GM12878 (cell line): ENCODE data around the gene MAN2A1. TPM values are rescaled to one million over a fixed set of nuclear protein-coding genes. Genes with fewer than 3 reads are reported as not detected.

ENCODE experiments used
- ATAC-seq: fragments of 200-7000 bp; cut with Tn5 transposase; 3 replicates; pipeline ENCODE4 v1.9.1; 2020; ENCODE audit warnings: mild to moderate bottlenecking, moderate library complexity
- BruUV-seq: library from RNA; stranded (reverse); fragments of 400-500 nt; replicated peaks from 2 replicates; lab custom pipeline; 2021; lab: Mats Ljungman, UMichigan
- CTCF ChIA-PET: fragments of 300-600 bp; sonication (Branson Sonifier 250); formaldehyde crosslinking; extraction: SDS; loops from one replicate; lab custom pipeline; 2021; ENCODE audit warnings: inconsistent platforms; lab: Yijun Ruan, JAX
- POLR2A ChIA-PET: fragments of 350-600 bp; formaldehyde crosslinking; extraction: SDS; loops from one replicate; lab custom pipeline; 2021; ENCODE audit warnings: inconsistent platforms; lab: Charles Lee
- RAD21 ChIA-PET: fragments of 300-600 bp; sonication (Branson Sonifier 250); formaldehyde crosslinking; loops from one replicate; lab custom pipeline; 2023; ENCODE audit warnings: antibody characterized with exemption; ENCODE audit not compliant: unreplicated experiment; lab: Charles Lee
- SMC1A ChIA-PET: fragments of 300-600 bp; sonication (Branson Sonifier 250); formaldehyde crosslinking; loops from one replicate; lab custom pipeline; 2023; ENCODE audit not compliant: unreplicated experiment, uncharacterized antibody; lab: Charles Lee
- DNase-seq: peaks from one replicate; pipeline ENCODE4 v3.0.0-alpha.2; 2011; ENCODE audit warnings: low read depth, low spot score
- FAIRE-seq: peaks from 3 replicates; lab custom pipeline; 2011; peaks lifted over from hg19 to GRCh38; lab: Jason Lieb, UNC
- H2AFZ ChIP-seq: 2 replicates; pipeline ENCODE4 v1.6.0; 2011; ENCODE audit warnings: low read depth, low read length, control low read depth; ENCODE audit not compliant: control insufficient read depth
- H3K27ac ChIP-seq: 2 replicates; pipeline ENCODE4 v1.5.1; 2011; ENCODE audit warnings: control low read depth; ENCODE audit not compliant: control insufficient read depth, insufficient read depth
- H3K27me3 ChIP-seq, 2 experiments: replicated peaks in 1 of 2; 2 replicates each; pipeline versions ENCODE4 v1.6.0 to v1.6.1; 2011; ENCODE audit warnings: low read length in 1 of 2; ENCODE audit not compliant: control insufficient read depth in 2 of 2, insufficient read depth in 2 of 2
- H3K36me3 ChIP-seq, 2 experiments: 2 replicates each; pipeline ENCODE4 v1.5.1; 2011; ENCODE audit warnings: low read length in 1 of 2; ENCODE audit not compliant: control insufficient read depth in 2 of 2, insufficient read depth in 2 of 2
- H3K4me1 ChIP-seq: 2 replicates; pipeline ENCODE4 v1.6.1; 2011; ENCODE audit warnings: mild to moderate bottlenecking, low read length, moderate library complexity, mixed read lengths; ENCODE audit not compliant: control insufficient read depth, insufficient read depth
- H3K4me2 ChIP-seq: 2 replicates; pipeline ENCODE4 v1.6.0; 2011; ENCODE audit warnings: control low read depth; ENCODE audit not compliant: control insufficient read depth, insufficient read depth
- H3K4me3 ChIP-seq: fragments of 200-600 bp; sonication (generic); 2 replicates; pipeline ENCODE4 v1.5.1; 2016
- H3K79me2 ChIP-seq: 2 replicates; pipeline ENCODE4 v1.6.0; 2011; ENCODE audit warnings: low read length; ENCODE audit not compliant: control insufficient read depth, insufficient read depth
- H3K9ac ChIP-seq: 2 replicates; pipeline ENCODE4 v1.8.0; 2011; ENCODE audit warnings: low read length, control low read depth, mixed read lengths; ENCODE audit not compliant: control insufficient read depth, insufficient read depth
- H3K9me3 ChIP-seq: replicated peaks from 3 replicates; pipeline ENCODE4 v1.5.1; 2011; ENCODE audit warnings: mild to moderate bottlenecking, low read length; ENCODE audit not compliant: control insufficient read depth, insufficient read depth
- H4K20me1 ChIP-seq: 2 replicates; pipeline ENCODE4 v1.6.0; 2011; ENCODE audit not compliant: control insufficient read depth, insufficient read depth
- EZH2 ChIP-seq: IDR thresholded peaks from 2 replicates; pipeline ENCODE4 v1.6.1; 2012; ENCODE audit warnings: low read depth, mild to moderate bottlenecking, control low read depth, inconsistent platforms, low read length, borderline replicate concordance; ENCODE audit not compliant: control insufficient read depth
- GATAD2B ChIP-seq: fragments of 450-650 bp; conservative IDR thresholded peaks from 2 replicates; pipeline ENCODE4 v1.6.1; 2017; ENCODE audit warnings: low read depth, mild to moderate bottlenecking, moderate library complexity
- IKZF1 ChIP-seq: fragments of 450-650 bp; conservative IDR thresholded peaks from 2 replicates; pipeline ENCODE4 v1.6.1; 2017; ENCODE audit warnings: antibody characterized with exemption, mild to moderate bottlenecking
- SPI1 ChIP-seq: IDR thresholded peaks from 2 replicates; pipeline ENCODE4 v1.6.1; 2011; ENCODE audit warnings: low read depth, mild to moderate bottlenecking, low read length, moderate library complexity, borderline replicate concordance; ENCODE audit not compliant: insufficient read depth
- SUPT20H ChIP-seq: IDR thresholded peaks from 2 replicates; pipeline ENCODE4 v1.6.1; 2011; ENCODE audit warnings: low read depth, mild to moderate bottlenecking, low read length, moderate library complexity, borderline replicate concordance; ENCODE audit not compliant: control insufficient read depth
- ZBTB4 ChIP-seq: fragments of 450-650 bp; formaldehyde crosslinking; IDR thresholded peaks from 2 replicates; pipeline ENCODE4 v1.4.0; 2022; ENCODE audit warnings: mild to moderate bottlenecking, moderate library complexity
- ZNF217 ChIP-seq: fragments of 450-650 bp; IDR thresholded peaks from 2 replicates; pipeline ENCODE4 v1.6.1; 2017; ENCODE audit warnings: antibody characterized with exemption, mild to moderate bottlenecking
- ZNF592 ChIP-seq: fragments of 450-650 bp; IDR thresholded peaks from 2 replicates; pipeline ENCODE4 v1.6.1; 2017; ENCODE audit warnings: mild to moderate bottlenecking, moderate library complexity
- WGBS: methylation state at CpG from one replicate; pipeline ENCODE4 v1.1.6; 2016; ENCODE audit warnings: low lambda C conversion rate; ENCODE audit not compliant: insufficient replicate concordance, insufficient coverage; ENCODE audit errors: missing lambda C conversion rate; 5-methylcytosine and 5-hydroxymethylcytosine counted together
- in situ Hi-C: fragments of 300-500 bp; cut with MboI; formaldehyde crosslinking; loops from 9 replicates; pipeline ENCODE4 v1.14.3; 2018; ENCODE audit warnings: mixed read lengths
- intact Hi-C: fragments of 100-400 bp; cut with micrococcal nuclease; formaldehyde crosslinking; loops from one replicate; pipeline ENCODE4 v1.14.2; 2022; ENCODE audit not compliant: unreplicated experiment
- polyA plus RNA-seq, 11 experiments: library from polyadenylated mRNA; depleted of rRNA in 4 of 11; unstranded in 6 of 11; stranded (reverse) in 5 of 11; fragments of >200 nt; fragmentation: Nextera tagmentation in 4 of 11; fragmentation: Illumina TruSeq in 1 of 11; extraction: Ambion mirVana in 4 of 11; extraction: Trizol in 1 of 11; gene quantifications; 1 replicate in 1 of 11; 2 replicates in 10 of 11; pipeline versions ENCODE4 v1.2.1 to v1.2.3, GENCODE V29; 2011 to 2016; ENCODE audit warnings: inconsistent platforms in 2 of 11, missing spikeins in 2 of 11, low read depth in 1 of 11
- total RNA-seq, 4 experiments: library from RNA; depleted of rRNA in 3 of 4; stranded (reverse); fragments of >200 nt in 3 of 4; fragmentation: Illumina TruSeq in 1 of 4; extraction: Trizol in 1 of 4; gene quantifications; 2 replicates each; pipeline versions ENCODE4 v1.2.1 to v1.2.3, GENCODE V29; 2013 to 2021

Gene MAN2A1
- total and polyA plus RNA-seq, 10 of the 15 experiments (the other 5 are each of a cell fraction or from before 2014, with no cell fraction given): 4.2 to 27.9 (median 10.5) TPM

DNA sequence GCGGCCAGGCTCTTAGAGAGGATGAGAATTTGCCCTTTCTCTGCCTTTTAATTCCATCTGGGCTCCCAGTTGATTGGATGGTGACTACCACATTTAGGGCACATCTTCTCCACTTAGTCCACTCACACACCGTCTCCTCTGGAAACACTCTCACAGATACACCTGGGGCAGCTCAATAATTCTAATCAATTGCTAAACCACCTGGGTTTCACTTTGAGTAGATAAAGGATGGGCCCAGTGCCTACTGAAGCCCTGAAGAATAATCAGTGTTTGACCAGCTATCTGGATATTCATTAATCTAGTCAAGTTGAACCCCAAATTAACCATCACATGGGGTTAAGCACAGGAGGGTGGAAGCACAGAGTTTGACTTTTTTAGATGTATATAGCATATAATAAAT, 19.1 kb downstream of the MAN2A1 start:
- CTCF ChIA-PET: no interaction called here
- H4K20me1 ChIP-seq: no peaks in the 10 kb centered on the region
- intact Hi-C loops (no loop called here), in situ Hi-C loops (no loop called here)
- H3K4me3 ChIP-seq: no peak overlapping the region
- H3K9ac ChIP-seq: no peak overlapping the region
- no peak for DNase-seq
- 0 out of 2 replicates have a peak, but pooled peaks cover 2% of the 10 kb centered on the region for H3K79me2 ChIP-seq
- SMC1A ChIA-PET: no interaction called here
- ATAC-seq: no peak; the same call in 2 of the 3 replicates
- BruUV-seq: no TSS peak
- 97% methylated on average over 2 of the region's 2 CpGs for WGBS
- H3K4me2 ChIP-seq: no peak overlapping the region
- no peaks in the 10 kb centered on the region for H3K4me1 ChIP-seq
- no peaks in the 10 kb centered on the region for H3K36me3 ChIP-seq
- no peak overlapping the region for H2AFZ ChIP-seq
- RAD21 ChIA-PET: no interaction called here
- no peaks in the 10 kb centered on the region; the same call in 2 of the 3 replicates for H3K9me3 ChIP-seq
- no peak overlapping the region for H3K27ac ChIP-seq
- FAIRE-seq: no peak
- POLR2A ChIA-PET: interaction anchor here (1.1 kb wide), 1 partner anchor 13 kb away, joined by 3 read pairs; no protein-coding TSS in a partner anchor
- H3K27me3 ChIP-seq: no peaks in the 10 kb centered on the region
- TF ChIP-seq IKZF1: no peak
- no peak for TF ChIP-seq ZNF217
- no peak for TF ChIP-seq SUPT20H
- no peak for TF ChIP-seq ZBTB4
- TF ChIP-seq SPI1: no peak
- no peak for TF ChIP-seq ZNF592
- no peak for TF ChIP-seq EZH2
- TF ChIP-seq GATAD2B: no peak
- TF ChIP-seq, all 136 proteins: peak for 0
